K562 (cell line): ENCODE results near the gene SPATA2L. TPM values are rescaled to one million over a fixed set of nuclear protein-coding genes. Genes with fewer than 3 reads are reported as not detected.

Experiments used
- CTCF ChIP-seq, 3 experiments: IDR thresholded peaks in 2 of 3; conservative IDR thresholded peaks in 1 of 3; 2 replicates each; pipeline ENCODE4 v1.5.1; 2011 to 2012; ENCODE audit warnings: low read length in 3 of 3, mild to moderate bottlenecking in 3 of 3, control low read depth in 2 of 3, improper control_type of control experiment in 1 of 3, inconsistent platforms in 1 of 3, low read depth in 1 of 3, mixed read lengths in 1 of 3, moderate library complexity in 1 of 3; ENCODE audit not compliant: insufficient read depth in 2 of 3
- GATAD2B ChIP-seq: fragments of 450-650 bp; IDR thresholded peaks from 2 replicates; pipeline ENCODE4 v1.6.1; 2017; ENCODE audit warnings: mild to moderate bottlenecking, borderline replicate concordance
- ID3 ChIP-seq, 2 experiments: fragments of 250-450 bp in 1 of 2; fragments of 450-650 bp in 1 of 2; sonication (Bioruptor Pico) in 1 of 2; IDR thresholded peaks; 2 replicates each; pipeline versions ENCODE4 v1.6.1 to v1.8.0; 2016 to 2021; ENCODE audit warnings: mild to moderate bottlenecking in 2 of 2, moderate library complexity in 2 of 2, missing compliant biosample characterization in 1 of 2, missing genetic modification characterization in 1 of 2
- KLF16 ChIP-seq: IDR thresholded peaks from 2 replicates; pipeline ENCODE4 v1.6.1; 2016; ENCODE audit warnings: antibody characterized with exemption
- NEUROD1 ChIP-seq: fragments of 150-350 bp; IDR thresholded peaks from 2 replicates; pipeline ENCODE4 v1.6.1; 2014; ENCODE audit warnings: borderline replicate concordance, low read length, low read depth; ENCODE audit not compliant: partially characterized antibody
- TCF7 ChIP-seq: sonication (generic); IDR thresholded peaks from 2 replicates; pipeline ENCODE4 v1.6.1; 2016; ENCODE audit warnings: antibody characterized with exemption, borderline replicate concordance
- TFAP4 ChIP-seq: sonication (generic); formaldehyde crosslinking; IDR thresholded peaks from 2 replicates; pipeline ENCODE4 v1.8.0; 2022; ENCODE audit warnings: missing genetic modification reagents, mild to moderate bottlenecking, moderate library complexity, borderline replicate concordance
- THRAP3 ChIP-seq: fragments of 450-650 bp; IDR thresholded peaks from 2 replicates; pipeline ENCODE4 v1.6.1; 2016; ENCODE audit warnings: mild to moderate bottlenecking, inconsistent platforms, borderline replicate concordance
- ZBTB43 ChIP-seq: sonication (generic); formaldehyde crosslinking; IDR thresholded peaks from 2 replicates; pipeline ENCODE4 v1.8.0; 2023; ENCODE audit warnings: mild to moderate bottlenecking, missing genetic modification reagents
- ZNF263 ChIP-seq: sonication (generic); formaldehyde crosslinking; IDR thresholded peaks from 2 replicates; pipeline ENCODE4 v1.8.0; 2022; ENCODE audit warnings: mild to moderate bottlenecking, missing genetic modification reagents, borderline replicate concordance
- ZNF655 ChIP-seq: fragments of 250-450 bp; sonication (Bioruptor Pico); IDR thresholded peaks from 2 replicates; pipeline ENCODE4 v1.5.0; 2021
- polyA plus RNA-seq, 8 experiments: library from polyadenylated mRNA; depleted of rRNA in 4 of 8; stranded (reverse) in 5 of 8; unstranded in 3 of 8; fragments of >200 nt; fragmentation: Nextera tagmentation in 2 of 8; fragmentation: Illumina TruSeq in 1 of 8; extraction: Ambion mirVana in 2 of 8; extraction: Trizol in 1 of 8; gene quantifications; 2 replicates each; pipeline versions ENCODE4 v1.2.1 to v1.2.3, GENCODE V29; 2011 to 2014; ENCODE audit warnings: inconsistent platforms in 1 of 8, missing spikeins in 1 of 8
- total RNA-seq, 7 experiments: library from RNA; depleted of rRNA in 6 of 7; stranded (reverse); fragments of >200 nt in 6 of 7; fragmentation: Illumina TruSeq in 2 of 7; extraction: Trizol in 2 of 7; gene quantifications; 2 replicates each; pipeline versions ENCODE4 v1.2.1 to v1.2.3, GENCODE V29; 2011 to 2021; ENCODE audit warnings: low replicate concordance in 1 of 7
- TF ChIP-seq, protein P1 (sequence below): sonication (generic); formaldehyde crosslinking; IDR thresholded peaks from 2 replicates; pipeline ENCODE4 v1.4.0; 2020; ENCODE audit warnings: mild to moderate bottlenecking, missing genetic modification reagents
- TF ChIP-seq, protein P2 (sequence below): fragments of 450-650 bp; formaldehyde crosslinking; IDR thresholded peaks from 2 replicates; pipeline ENCODE4 v1.4.0; 2022; ENCODE audit warnings: missing genetic modification characterization
- TF ChIP-seq, protein P3 (sequence below): sonication (generic); formaldehyde crosslinking; IDR thresholded peaks from 2 replicates; pipeline ENCODE4 v1.8.1; 2023; ENCODE audit warnings: mild to moderate bottlenecking, missing genetic modification reagents, moderate library complexity

The SPATA2L gene
- total and polyA plus RNA-seq, 9 of the 15 experiments (the other 6 are each of a cell fraction or from before 2014, with no cell fraction given), result 0.13 to 19.2 (median 4.8) TPM; not detected in 1

- TF ChIP-seq, protein P1, sequence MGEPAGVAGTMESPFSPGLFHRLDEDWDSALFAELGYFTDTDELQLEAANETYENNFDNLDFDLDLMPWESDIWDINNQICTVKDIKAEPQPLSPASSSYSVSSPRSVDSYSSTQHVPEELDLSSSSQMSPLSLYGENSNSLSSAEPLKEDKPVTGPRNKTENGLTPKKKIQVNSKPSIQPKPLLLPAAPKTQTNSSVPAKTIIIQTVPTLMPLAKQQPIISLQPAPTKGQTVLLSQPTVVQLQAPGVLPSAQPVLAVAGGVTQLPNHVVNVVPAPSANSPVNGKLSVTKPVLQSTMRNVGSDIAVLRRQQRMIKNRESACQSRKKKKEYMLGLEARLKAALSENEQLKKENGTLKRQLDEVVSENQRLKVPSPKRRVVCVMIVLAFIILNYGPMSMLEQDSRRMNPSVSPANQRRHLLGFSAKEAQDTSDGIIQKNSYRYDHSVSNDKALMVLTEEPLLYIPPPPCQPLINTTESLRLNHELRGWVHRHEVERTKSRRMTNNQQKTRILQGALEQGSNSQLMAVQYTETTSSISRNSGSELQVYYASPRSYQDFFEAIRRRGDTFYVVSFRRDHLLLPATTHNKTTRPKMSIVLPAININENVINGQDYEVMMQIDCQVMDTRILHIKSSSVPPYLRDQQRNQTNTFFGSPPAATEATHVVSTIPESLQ (CRISPR knock-in tag), result no peak
- peak; percentile 65; the same call in 1 of the 2 replicates for TF ChIP-seq TFAP4 (CRISPR knock-in tag)
- TF ChIP-seq, protein P2, sequence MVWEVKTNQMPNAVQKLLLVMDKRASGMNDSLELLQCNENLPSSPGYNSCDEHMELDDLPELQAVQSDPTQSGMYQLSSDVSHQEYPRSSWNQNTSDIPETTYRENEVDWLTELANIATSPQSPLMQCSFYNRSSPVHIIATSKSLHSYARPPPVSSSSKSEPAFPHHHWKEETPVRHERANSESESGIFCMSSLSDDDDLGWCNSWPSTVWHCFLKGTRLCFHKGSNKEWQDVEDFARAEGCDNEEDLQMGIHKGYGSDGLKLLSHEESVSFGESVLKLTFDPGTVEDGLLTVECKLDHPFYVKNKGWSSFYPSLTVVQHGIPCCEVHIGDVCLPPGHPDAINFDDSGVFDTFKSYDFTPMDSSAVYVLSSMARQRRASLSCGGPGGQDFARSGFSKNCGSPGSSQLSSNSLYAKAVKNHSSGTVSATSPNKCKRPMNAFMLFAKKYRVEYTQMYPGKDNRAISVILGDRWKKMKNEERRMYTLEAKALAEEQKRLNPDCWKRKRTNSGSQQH (CRISPR knock-in tag), result 0 out of 2 replicates have a peak, but pooled peaks have one; percentile 40
- TF ChIP-seq KLF16, result no peak
- TF ChIP-seq ZNF655 (CRISPR knock-in tag), result no peak
- TF ChIP-seq NEUROD1, result peak; percentile 29
- no peak for TF ChIP-seq ID3 (CRISPR knock-in tag; IDR thresholded peaks at IDR 0.05)
- no peak for TF ChIP-seq ID3 (tag; IDR thresholded peaks at IDR 0.05)
- no peak for TF ChIP-seq ZBTB43 (CRISPR knock-in tag)
- no peak for TF ChIP-seq TCF7
- TF ChIP-seq THRAP3, result no peak
- TF ChIP-seq GATAD2B, result no peak
- peak in 1 of 3 experiments; percentile 5; a peak in 1 of 6 replicates for TF ChIP-seq CTCF (IDR thresholded peaks at IDR 0.05 in 2 of 3, conservative IDR thresholded peaks at IDR 0.05 in 1 of 3; ENCODE audit: insufficient read depth in 2 of 3, low read depth in 1 of 3, low read length in 3 of 3)
- TF ChIP-seq, protein P3, sequence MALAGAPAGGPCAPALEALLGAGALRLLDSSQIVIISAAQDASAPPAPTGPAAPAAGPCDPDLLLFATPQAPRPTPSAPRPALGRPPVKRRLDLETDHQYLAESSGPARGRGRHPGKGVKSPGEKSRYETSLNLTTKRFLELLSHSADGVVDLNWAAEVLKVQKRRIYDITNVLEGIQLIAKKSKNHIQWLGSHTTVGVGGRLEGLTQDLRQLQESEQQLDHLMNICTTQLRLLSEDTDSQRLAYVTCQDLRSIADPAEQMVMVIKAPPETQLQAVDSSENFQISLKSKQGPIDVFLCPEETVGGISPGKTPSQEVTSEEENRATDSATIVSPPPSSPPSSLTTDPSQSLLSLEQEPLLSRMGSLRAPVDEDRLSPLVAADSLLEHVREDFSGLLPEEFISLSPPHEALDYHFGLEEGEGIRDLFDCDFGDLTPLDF (CRISPR knock-in tag), result peak; percentile 75; the same call in 1 of the 2 replicates
- TF ChIP-seq ZNF263 (CRISPR knock-in tag), result no peak; the same call in 1 of the 2 replicates
These were observed 43.9 kb downstream of the SPATA2L start, which contains the start of the genes CHMP1A and SPATA33 (continued) for GRCh38 chr16:89657442-89658220.
